Activated CD4-positive, alpha-beta T cell treated with anti-CD3 and anti-CD28 coated beads, Interleukin-2, amount 50 U/mL, for 16 hours (primary cell): Measurements from ENCODE around the gene CRLF1.

ENCODE experiments used
- DNase-seq: peaks from one replicate; pipeline ENCODE4 v3.0.0-alpha.2; 2020

The CRLF1 gene

DNA sequence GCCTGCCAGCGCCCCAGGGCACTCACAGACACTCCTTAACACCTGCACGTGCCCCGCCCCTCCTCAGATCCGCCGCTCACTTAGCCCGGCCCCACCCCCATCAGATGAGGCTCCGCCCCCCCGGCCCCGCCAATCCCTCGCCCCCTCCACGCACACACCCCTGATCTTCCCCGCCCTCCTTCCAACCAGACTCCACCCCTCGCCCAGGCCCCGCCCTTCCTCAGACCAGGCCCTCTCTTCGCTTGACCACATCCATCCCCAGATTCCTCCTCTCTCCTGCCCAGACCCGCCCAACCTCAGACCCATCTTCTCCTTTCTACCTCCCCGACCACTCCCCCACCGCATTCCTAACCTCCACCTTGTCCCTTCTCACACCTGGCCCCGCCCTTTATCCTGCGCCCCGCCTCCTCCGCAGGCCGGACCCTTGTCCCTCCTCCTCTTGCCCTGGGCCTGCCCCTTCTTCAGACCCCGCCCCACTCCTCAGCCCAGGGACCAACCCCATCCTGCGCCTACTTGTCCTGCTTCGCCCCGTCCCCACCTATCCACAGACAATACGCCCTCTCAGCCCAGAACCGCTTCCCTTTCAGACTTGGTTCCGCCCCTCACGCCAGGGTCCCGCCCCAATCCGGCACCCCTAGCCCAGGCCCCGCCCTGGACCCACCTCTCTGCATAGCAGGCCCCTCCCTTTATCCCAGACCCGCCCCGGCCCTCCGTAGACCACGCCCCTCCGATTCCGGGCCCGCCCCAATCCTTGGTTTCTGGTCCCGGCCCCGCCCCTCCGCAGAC, 29.8 kb upstream of the CRLF1 start:
- peak; percentile 99 for DNase-seq

- DNase-seq = no peak
Measured at GRCh38 chr19:18635831-18636182, 29.2 kb upstream of the CRLF1 start.

- DNase-seq = no peak
Measured at GRCh38 chr19:18634612-18635297, 28.2 kb upstream of the CRLF1 start.

GRCh38 chr19:18633321-18633720, 26.7 kb upstream of the CRLF1 start:
- no peak for DNase-seq

DNA sequence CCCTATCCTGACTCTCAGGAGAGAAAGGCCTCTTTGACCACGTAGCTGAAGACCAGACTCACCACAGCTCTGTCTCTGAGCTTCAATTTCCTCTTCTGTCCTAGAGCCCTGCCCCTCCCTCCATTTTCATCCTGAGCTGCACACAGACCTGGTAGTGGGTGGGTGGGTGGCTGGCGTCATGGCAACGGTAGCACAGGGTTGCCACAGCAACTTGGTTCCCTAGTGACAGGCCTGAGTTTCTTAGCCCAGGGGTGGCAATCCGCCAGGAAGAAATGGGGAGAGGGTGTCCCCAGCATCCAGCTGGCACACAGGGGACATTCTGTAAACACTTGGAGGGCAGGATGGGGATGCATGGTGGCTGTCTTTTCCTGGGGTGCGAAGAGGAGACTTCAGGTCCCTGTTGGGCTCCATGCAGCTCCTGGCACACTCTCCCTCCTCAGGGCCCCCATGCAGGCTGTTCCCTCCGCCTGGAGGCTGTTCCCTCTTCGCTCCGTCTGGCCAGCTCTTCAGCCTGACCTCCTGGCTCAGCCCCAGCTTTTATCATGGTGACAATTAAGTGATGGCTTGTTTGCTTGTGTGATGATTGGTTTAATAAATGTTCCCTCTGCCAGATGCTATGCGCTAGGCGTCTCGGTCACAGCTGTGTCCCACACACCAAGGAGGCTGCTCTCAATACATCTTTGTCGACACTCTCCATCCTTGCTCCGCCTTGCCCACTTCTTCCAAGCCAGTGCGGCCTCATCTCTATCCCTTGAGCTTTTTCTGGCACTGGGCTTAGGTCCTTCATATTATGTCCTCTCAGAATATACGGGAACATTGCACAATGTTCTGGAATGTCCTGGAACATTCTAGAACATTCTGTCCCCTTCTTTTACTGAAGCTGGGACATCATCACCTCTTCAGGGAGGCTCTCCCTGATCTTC, 22.8 kb upstream of the CRLF1 start:
- no peak for DNase-seq

DNA sequence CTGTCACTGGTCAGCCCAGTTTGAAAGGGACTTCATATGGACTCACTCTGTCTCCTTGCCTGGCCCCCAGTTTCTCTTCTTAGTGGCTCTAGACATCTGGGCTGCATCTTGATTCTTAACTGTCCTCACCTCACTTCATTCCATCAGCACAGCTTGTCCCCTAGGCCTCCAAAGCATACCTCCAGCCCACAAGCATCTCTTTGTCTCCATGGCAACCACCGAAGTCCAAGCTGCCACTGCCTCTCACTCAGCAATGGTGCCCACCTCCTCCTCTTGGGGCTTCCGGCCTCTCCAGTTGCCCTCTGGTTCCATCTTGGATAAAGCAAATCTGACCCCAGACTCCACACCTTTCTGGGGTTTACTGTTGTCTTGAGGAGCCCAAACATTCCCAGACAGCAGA, 20.3 kb upstream of the CRLF1 start:
- no peak for DNase-seq

DNA sequence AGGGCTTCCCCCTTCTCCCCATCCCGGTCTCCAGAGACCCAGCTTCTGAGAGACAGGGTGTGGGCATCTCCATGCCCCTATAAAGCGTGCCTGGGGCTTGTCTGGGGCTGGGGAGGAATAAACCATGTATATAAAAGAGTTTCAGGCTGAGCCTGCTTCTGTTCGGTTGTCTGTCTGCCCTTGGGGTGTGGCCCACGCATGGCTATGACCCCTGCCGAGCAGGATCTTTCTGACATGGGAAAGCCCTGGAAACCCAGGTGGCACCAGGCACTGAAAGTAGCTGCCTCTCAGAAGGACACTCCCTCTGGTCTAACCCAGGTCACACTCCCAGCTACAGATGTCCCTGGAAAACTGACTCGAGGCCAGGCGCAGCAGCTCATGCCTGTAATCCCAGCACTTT, 14.3 kb upstream of the CRLF1 start:
- DNase-seq = no peak

- no peak for DNase-seq
Measured at GRCh38 chr19:18620311-18620710, 13.7 kb upstream of the CRLF1 start.

GRCh38 chr19:18618236-18618635, 11.6 kb upstream of the CRLF1 start:
- DNase-seq = no peak

GRCh38 chr19:18617562-18617961, 11.0 kb upstream of the CRLF1 start:
- DNase-seq = no peak

DNA sequence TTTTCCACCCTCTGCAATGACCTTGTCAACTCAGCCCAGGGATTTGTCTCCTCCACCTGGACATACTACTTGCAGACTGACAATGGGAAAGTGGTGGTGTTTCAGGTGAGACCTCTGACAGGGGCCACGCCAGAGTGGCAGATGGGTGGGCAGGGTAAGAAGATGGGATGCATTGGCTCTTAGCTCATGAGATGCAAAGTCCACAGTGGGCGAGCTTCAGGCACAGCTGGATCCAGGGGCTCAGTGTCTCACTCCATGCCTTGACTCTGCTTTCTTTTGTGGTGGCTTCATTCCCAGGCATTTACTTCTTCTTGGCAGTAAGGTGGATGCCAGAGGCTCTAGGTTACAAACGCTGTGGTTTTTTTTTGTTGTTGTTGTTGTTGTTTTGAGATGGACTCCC, 9.4 kb upstream of the CRLF1 start:
- DNase-seq = no peak

GRCh38 chr19:18613589-18614234, 7.1 kb upstream of the CRLF1 start:
- DNase-seq = no peak

DNA sequence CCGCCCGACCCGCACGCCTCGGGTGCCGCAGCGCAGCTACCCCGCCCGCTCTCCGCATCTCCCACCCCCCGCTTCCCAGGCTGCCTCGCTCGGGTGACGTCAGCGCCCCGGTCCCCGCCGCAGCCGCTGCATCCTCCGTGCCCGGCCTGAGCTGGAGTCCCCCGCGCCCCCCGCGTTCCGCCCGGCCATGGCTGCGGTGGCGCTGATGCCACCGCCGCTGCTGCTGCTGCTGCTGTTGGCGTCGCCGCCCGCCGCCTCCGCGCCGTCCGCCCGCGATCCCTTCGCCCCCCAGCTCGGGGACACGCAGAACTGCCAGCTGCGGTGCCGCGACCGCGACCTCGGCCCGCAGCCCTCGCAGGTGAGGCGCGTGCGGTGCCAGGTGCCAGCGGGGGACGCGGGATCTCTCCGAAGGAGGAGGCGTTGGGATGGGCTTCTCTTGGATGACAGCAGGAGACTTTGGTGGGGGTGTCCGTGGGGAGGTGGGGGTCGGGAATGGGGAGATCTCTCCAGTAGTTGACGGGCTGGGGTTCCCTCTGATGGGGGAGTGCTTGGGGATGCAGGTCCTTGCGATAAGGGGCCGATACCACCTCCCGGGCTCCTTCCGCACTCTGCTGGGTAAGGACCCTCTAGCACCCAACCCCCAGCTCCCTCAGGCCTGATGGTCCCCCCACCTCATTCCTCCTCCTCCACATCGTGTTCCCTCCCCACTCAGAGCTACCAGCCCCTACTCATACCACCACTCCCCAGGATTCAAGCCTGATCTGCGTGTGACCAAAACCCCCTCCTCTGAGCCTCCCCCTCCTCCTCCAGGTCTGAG, 6.4 kb upstream of the CRLF1 start, which contains the start of gene TMEM59L:
Gene TMEM59L (plus strand): TSS at position 99 of the 817 bp plus-strand sequence. CDS start 89 bp downstream, at position 188.
- no peak for DNase-seq

GRCh38 chr19:18612051-18612771, 5.6 kb upstream of the CRLF1 start:
- no peak for DNase-seq

GRCh38 chr19:18611327-18612050, 4.9 kb upstream of the CRLF1 start:
- DNase-seq = no peak

DNA sequence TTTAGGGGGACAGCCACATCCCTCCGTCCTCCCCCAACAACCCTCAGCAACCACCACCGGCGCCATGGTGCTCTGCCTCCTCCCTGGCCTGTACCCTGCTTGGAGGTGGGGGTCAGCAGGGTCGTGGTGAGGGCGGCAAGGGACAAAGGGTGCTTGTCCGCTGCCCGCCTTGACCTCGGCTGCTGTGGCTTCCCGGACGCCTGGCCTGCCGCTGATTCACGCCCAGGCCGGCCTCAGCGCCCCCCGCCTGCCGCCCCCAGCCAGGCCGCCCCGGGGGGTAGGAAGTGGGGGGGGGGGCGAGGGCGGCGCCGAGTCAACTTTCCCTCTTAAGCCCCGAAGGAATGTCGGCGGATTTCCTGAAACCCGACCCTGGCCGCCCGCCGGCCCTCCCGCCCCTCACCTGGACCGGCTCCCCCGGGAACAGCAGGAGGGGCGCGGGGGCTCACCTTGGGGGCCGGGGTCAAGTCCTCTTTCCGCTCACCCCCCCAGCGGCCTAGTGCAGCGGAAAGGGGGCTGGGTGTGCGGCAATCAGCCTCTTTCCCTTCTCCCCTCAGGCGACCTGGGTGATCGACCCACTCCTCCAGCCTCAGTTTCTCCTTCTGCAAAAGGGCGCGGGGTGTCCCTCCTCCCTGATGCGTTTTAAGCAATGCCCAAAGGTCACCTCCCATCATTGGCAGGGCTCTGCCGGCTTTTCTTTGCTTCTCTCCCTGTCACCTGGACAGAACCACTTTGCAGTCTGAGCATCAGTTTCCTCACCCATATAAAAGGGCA, 4.1 kb upstream of the CRLF1 start:
- DNase-seq = no peak

DNA sequence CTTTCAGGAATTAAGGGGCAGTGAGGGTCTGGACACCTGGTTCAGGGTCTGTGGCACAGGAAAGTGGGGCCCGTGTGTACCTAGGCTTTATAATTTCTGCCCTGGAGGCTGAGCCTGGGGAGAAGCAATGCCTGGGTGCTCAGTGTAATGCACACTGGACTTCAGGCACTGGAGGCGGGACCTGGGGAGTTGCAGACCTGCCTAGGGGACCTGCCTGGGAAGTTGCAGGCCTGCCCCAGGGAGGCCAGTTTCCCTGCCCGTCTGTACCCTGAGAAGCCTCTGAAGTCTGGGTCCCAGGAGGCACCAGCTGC, 3.6 kb upstream of the CRLF1 start:
- no peak for DNase-seq

- DNase-seq = no peak
Measured at GRCh38 chr19:18609717-18610051, 3.1 kb upstream of the CRLF1 start.

DNA sequence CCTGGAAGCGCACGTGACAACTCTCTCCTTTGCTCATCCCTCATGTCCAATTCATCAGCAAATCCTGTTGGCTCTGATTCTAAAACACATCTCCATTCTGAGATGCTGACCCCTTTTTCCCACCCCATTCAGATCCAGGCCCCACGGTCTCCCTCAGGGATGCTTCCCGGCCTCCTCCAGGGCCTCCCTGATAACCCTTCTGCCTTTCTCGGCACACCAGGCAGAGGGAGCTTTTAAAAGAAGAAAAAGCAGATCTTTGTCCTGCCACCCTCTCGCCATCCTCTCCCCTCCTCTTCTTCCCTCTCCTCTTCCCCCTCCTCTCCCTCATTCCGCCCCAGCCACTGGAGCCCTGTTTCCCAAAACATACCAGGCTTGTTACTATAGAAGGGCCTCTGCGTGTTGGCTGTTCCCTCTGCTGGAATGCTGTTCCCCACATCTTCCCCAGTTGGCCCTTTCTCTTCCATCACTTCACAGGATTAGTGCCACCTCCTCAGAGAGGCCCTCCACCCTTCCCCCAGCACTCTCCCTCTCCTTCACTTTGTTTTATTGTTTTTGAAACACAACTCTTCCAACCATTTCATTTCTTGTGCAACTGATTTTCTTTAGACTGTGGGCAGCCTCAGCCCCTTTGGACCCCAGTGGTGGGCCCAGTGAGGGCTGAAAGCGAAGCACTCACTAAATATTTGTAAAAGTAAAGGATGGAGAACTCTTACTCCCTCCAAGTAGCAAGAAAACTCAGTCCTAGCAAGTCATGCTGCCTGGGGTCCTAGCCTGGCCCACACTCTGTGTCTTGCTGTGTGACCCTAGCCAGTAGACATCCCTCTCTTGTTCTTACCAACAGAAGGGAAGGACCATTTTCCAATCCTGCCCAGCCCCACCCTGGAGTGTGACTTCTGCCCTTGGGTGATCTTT, 2.5 kb upstream of the CRLF1 start:
- DNase-seq = no peak
